H9 (cell line): ENCODE data around the gene DCAF17. TPM values are rescaled to one million over a fixed set of nuclear protein-coding genes. Genes with fewer than 3 reads are reported as not detected.

Experiments
- DNase-seq: peaks from one replicate; pipeline ENCODE4 v3.0.0-alpha.2; 2017
- H2AFZ ChIP-seq: one replicate; pipeline ENCODE4 v1.6.1; 2013; ENCODE audit warnings: mild to moderate bottlenecking, low read length, control low read depth, moderate library complexity
- H2AK5ac ChIP-seq: 2 replicates; pipeline ENCODE4 v1.6.1; 2013; ENCODE audit warnings: low read length, control low read depth, mixed read lengths; ENCODE audit not compliant: insufficient read length
- H2BK120ac ChIP-seq: one replicate; pipeline ENCODE4 v1.6.1; 2013; ENCODE audit warnings: low read depth, mild to moderate bottlenecking, low read length, control low read depth, inconsistent platforms; ENCODE audit not compliant: poor library complexity, severe bottlenecking
- H2BK12ac ChIP-seq: 2 replicates; pipeline ENCODE4 v1.6.1; 2013; ENCODE audit warnings: low read length, control low read depth, mixed read lengths, low read depth; ENCODE audit not compliant: insufficient read length
- H2BK15ac ChIP-seq: 2 replicates; pipeline ENCODE4 v1.6.1; 2013; ENCODE audit warnings: low read depth, low read length, control low read depth
- H2BK20ac ChIP-seq: one replicate; pipeline ENCODE4 v1.6.1; 2013; ENCODE audit warnings: low read depth, mild to moderate bottlenecking, low read length, control low read depth, inconsistent platforms; ENCODE audit not compliant: poor library complexity, severe bottlenecking
- H2BK5ac ChIP-seq: 2 replicates; pipeline ENCODE4 v1.6.1; 2013; ENCODE audit warnings: low read length, control low read depth, mixed read lengths; ENCODE audit not compliant: insufficient read length
- H3K14ac ChIP-seq: 2 replicates; pipeline ENCODE4 v1.6.1; 2013; ENCODE audit warnings: low read length, control low read depth; ENCODE audit not compliant: insufficient read depth
- H3K18ac ChIP-seq: 2 replicates; pipeline ENCODE4 v1.6.1; 2013; ENCODE audit warnings: low read depth, mild to moderate bottlenecking, mixed read lengths, low read length, control low read depth; ENCODE audit not compliant: insufficient read length
- H3K23ac ChIP-seq: 2 replicates; pipeline ENCODE4 v1.6.1; 2013; ENCODE audit warnings: low read length, control low read depth, mixed read lengths, low read depth; ENCODE audit not compliant: insufficient read length
- H3K23me2 ChIP-seq: 2 replicates; pipeline ENCODE4 v1.6.1; 2013; ENCODE audit warnings: low read depth, mild to moderate bottlenecking, mixed read lengths, low read length, control low read depth; ENCODE audit not compliant: insufficient read length, poor library complexity, severe bottlenecking
- H3K27ac ChIP-seq: 2 replicates; pipeline ENCODE4 v1.5.1; 2013; ENCODE audit warnings: low read length, control low read depth, mixed read lengths, low read depth; ENCODE audit not compliant: insufficient read length
- H3K27me3 ChIP-seq: 2 replicates; pipeline ENCODE4 v1.6.1; 2013; ENCODE audit warnings: low read length, control low read depth, inconsistent platforms; ENCODE audit not compliant: insufficient read depth
- H3K4ac ChIP-seq: 2 replicates; pipeline ENCODE4 v1.6.1; 2013; ENCODE audit warnings: low read depth, mild to moderate bottlenecking, control low read depth, inconsistent platforms, low read length, moderate library complexity
- H3K4me1 ChIP-seq: 2 replicates; pipeline ENCODE4 v1.6.1; 2013; ENCODE audit warnings: low read length, control low read depth, inconsistent platforms; ENCODE audit not compliant: insufficient read depth
- H3K4me2 ChIP-seq: 2 replicates; pipeline ENCODE4 v1.6.1; 2013; ENCODE audit warnings: low read length, control low read depth, mixed read lengths; ENCODE audit not compliant: insufficient read length, insufficient read depth
- H3K56ac ChIP-seq: 2 replicates; pipeline ENCODE4 v1.6.1; 2013; ENCODE audit warnings: low read depth, mild to moderate bottlenecking, mixed read lengths, low read length, control low read depth; ENCODE audit not compliant: insufficient read length
- H3K79me1 ChIP-seq: 2 replicates; pipeline ENCODE4 v1.6.1; 2013; ENCODE audit warnings: low read depth, mild to moderate bottlenecking, moderate library complexity, low read length, control low read depth, inconsistent platforms; ENCODE audit not compliant: insufficient read depth, poor library complexity, severe bottlenecking
- H3K79me2 ChIP-seq: 2 replicates; pipeline ENCODE4 v1.6.1; 2013; ENCODE audit warnings: low read length, control low read depth, inconsistent platforms; ENCODE audit not compliant: insufficient read depth
- H3K9ac ChIP-seq: 2 replicates; pipeline ENCODE4 v1.6.1; 2013; ENCODE audit warnings: low read length, control low read depth, mixed read lengths; ENCODE audit not compliant: insufficient read length; ENCODE audit errors: extremely low read depth
- H3K9me3 ChIP-seq: one replicate; pipeline ENCODE4 v1.6.1; 2013; ENCODE audit warnings: low read depth, low read length, inconsistent platforms; ENCODE audit not compliant: control insufficient read depth
- H3T11ph ChIP-seq: one replicate; pipeline ENCODE4 v1.6.1; 2013; ENCODE audit warnings: mild to moderate bottlenecking, low read length, control low read depth, inconsistent platforms
- H4K20me1 ChIP-seq: one replicate; pipeline ENCODE4 v1.6.1; 2013; ENCODE audit not compliant: control insufficient read depth, insufficient read length, insufficient read depth
- H4K5ac ChIP-seq: 2 replicates; pipeline ENCODE4 v1.6.1; 2013; ENCODE audit warnings: low read depth, mild to moderate bottlenecking, mixed read lengths, low read length, control low read depth; ENCODE audit not compliant: insufficient read length
- H4K8ac ChIP-seq: replicated peaks from 2 replicates; pipeline ENCODE4 v1.6.1; 2013; ENCODE audit warnings: low read length, control low read depth, mixed read lengths, low read depth; ENCODE audit not compliant: insufficient read length
- H4K91ac ChIP-seq: 2 replicates; pipeline ENCODE4 v1.6.1; 2013; ENCODE audit warnings: low read depth, mild to moderate bottlenecking, moderate library complexity, mixed read lengths, low read length, control low read depth; ENCODE audit not compliant: insufficient read length
- H3K27ac Mint-ChIP-seq, 3 experiments: 2 replicates in 2 of 3; 3 replicates in 1 of 3; pipeline ENCODE4 v1.8.0; 2020 to 2021; ENCODE audit warnings: mixed read lengths in 3 of 3, mild to moderate bottlenecking in 1 of 3, moderate library complexity in 1 of 3
- H3K27me3 Mint-ChIP-seq: 2 replicates; pipeline ENCODE4 v1.8.0; 2021; ENCODE audit warnings: low read depth, mild to moderate bottlenecking, moderate library complexity, mixed read lengths
- H3K36me3 Mint-ChIP-seq, 3 experiments: 2 replicates in 2 of 3; 3 replicates in 1 of 3; pipeline ENCODE4 v1.8.0; 2020 to 2021; ENCODE audit warnings: low read depth in 3 of 3, mixed read lengths in 3 of 3; ENCODE audit not compliant: insufficient read depth in 1 of 3
- H3K4me1 Mint-ChIP-seq, 2 experiments: 2 replicates each; pipeline ENCODE4 v1.8.0; 2020; ENCODE audit warnings: mixed read lengths in 2 of 2
- H3K4me3 Mint-ChIP-seq, 2 experiments: 2 replicates in 1 of 2; 3 replicates in 1 of 2; pipeline ENCODE4 v1.8.0; 2020 to 2021; ENCODE audit warnings: mild to moderate bottlenecking in 2 of 2, mixed read lengths in 2 of 2, moderate library complexity in 1 of 2
- H3K9me3 Mint-ChIP-seq, 2 experiments: 2 replicates in 1 of 2; 3 replicates in 1 of 2; pipeline ENCODE4 v1.8.0; 2020; ENCODE audit warnings: mild to moderate bottlenecking in 2 of 2, mixed read lengths in 2 of 2, moderate library complexity in 1 of 2
- CTCF ChIP-seq: fragments of 200-600 bp; sonication (generic); conservative IDR thresholded peaks from 3 replicates; pipeline ENCODE4 v1.8.0; 2021; ENCODE audit warnings: antibody characterized with exemption, mild to moderate bottlenecking
- WGBS: extraction: QIAGEN DNeasy Blood & Tissue Kit; methylation state at CpG from one replicate; pipeline ENCODE4 v1.1.7; 2013; ENCODE audit warnings: missing lambda C conversion rate, low lambda C conversion rate, mixed read lengths; ENCODE audit not compliant: insufficient read length; ENCODE audit errors: extremely low coverage; 5-methylcytosine and 5-hydroxymethylcytosine counted together
- total RNA-seq: library from RNA; stranded (reverse); gene quantifications from 2 replicates; pipeline ENCODE4 v1.2.1, GENCODE V29; 2021

DCAF17 gene
- total RNA-seq, 1 experiment from 2014 or later = 28.1 TPM

DNA sequence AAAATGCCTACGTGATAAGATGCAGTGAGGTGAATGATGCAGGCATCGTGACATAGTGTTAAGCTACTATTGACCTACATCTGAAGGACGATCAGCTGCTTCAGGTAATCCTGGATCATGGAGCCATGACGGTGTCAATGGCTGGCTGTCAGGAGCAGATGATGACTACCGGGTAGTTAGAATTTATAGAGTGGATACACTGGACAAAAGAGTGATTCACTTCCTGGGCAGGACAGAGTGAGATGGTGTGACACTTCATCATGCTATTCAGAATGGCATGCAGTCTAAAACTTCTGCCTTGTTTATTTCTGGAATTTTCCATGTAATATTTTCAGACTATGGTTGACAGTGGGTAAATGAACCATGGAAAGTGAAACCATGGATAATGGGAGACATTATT, 29.8 kb upstream of the DCAF17 start:
- H4K91ac ChIP-seq = no peak overlapping the region
- H3K27me3 ChIP-seq = no peaks in the 10 kb centered on the region
- H2BK120ac ChIP-seq = no peak overlapping the region
- H3K4me2 ChIP-seq = no peak overlapping the region
- Mint-ChIP-seq H3K27ac (no peak overlapping the region), H3K4me3 (no peak overlapping the region), H3K9me3 (peaks cover 6 to 7% of the 10 kb centered on the region in 2 experiments), H3K36me3 (peaks cover 19 to 25% (median 24%) of the 10 kb centered on the region in 3 experiments), H3K4me1 (peaks cover 23 to 36% of the 10 kb centered on the region in 2 experiments), H3K27me3 (no peaks in the 10 kb centered on the region)
- peaks cover 10% of the 10 kb centered on the region; the same call in 1 of the 2 replicates for H3K79me2 ChIP-seq
- H2BK5ac ChIP-seq = no peak overlapping the region
- no peak overlapping the region for H4K5ac ChIP-seq
- H3K27ac ChIP-seq = no peak overlapping the region
- no peak overlapping the region for H3K23ac ChIP-seq
- H2BK20ac ChIP-seq = no peak overlapping the region
- no peaks in the 10 kb centered on the region for H4K20me1 ChIP-seq
- H3K9me3 ChIP-seq = no peaks in the 10 kb centered on the region
- H3K4ac ChIP-seq = no peak overlapping the region
- H2AK5ac ChIP-seq = no peak overlapping the region
- no peaks in the 10 kb centered on the region for H3K23me2 ChIP-seq
- H2AFZ ChIP-seq = no peak overlapping the region
- no peak overlapping the region for H3K9ac ChIP-seq
- H2BK15ac ChIP-seq = no peak overlapping the region
- no peak overlapping the region for H3K18ac ChIP-seq
- no peak overlapping the region for H4K8ac ChIP-seq
- DNase-seq = no peak
- no CpG with 5 or more reads among the region's 5 CpGs for WGBS
- H3K56ac ChIP-seq = no peak overlapping the region
- H3K79me1 ChIP-seq = peaks cover 3% of the 10 kb centered on the region
- H3K14ac ChIP-seq = no peak overlapping the region
- TF ChIP-seq CTCF = no peak
- no peak overlapping the region for H3T11ph ChIP-seq
- H3K4me1 ChIP-seq = peaks cover 9% of the 10 kb centered on the region
- H2BK12ac ChIP-seq = no peak overlapping the region
